Prostate gland (tissue), 2 donors: Measurements from ENCODE around the gene KLF6. TPM values are rescaled to one million over a fixed set of nuclear protein-coding genes. Genes with fewer than 3 reads are reported as not detected.

ENCODE experiments used
- DNase-seq: peaks from one replicate; pipeline ENCODE4 v3.0.0-alpha.2; 2019; ENCODE audit warnings: low spot score
- H3K27ac ChIP-seq, 2 donors: fragments of 200-600 bp; sonication (generic); 2 replicates each; pipeline ENCODE4 v1.5.1; 2017 to 2019
- H3K27me3 ChIP-seq: fragments of 200-600 bp; sonication (generic); replicated peaks from 2 replicates; pipeline ENCODE4 v1.5.1; 2019; ENCODE audit not compliant: insufficient read depth
- H3K36me3 ChIP-seq, 2 donors: fragments of 200-600 bp; sonication (generic); 1 replicate in 1 of 2; 2 replicates in 1 of 2; pipeline versions ENCODE4 v1.5.1 to v1.8.1; 2017 to 2019
- H3K4me1 ChIP-seq: fragments of 200-600 bp; sonication (generic); replicated peaks from 2 replicates; pipeline ENCODE4 v1.5.1; 2019
- H3K4me3 ChIP-seq, 2 donors: fragments of 200-600 bp; sonication (generic); 2 replicates each; pipeline ENCODE4 v1.5.1; 2017 to 2019
- H3K9me3 ChIP-seq: fragments of 200-600 bp; sonication (generic); 2 replicates; pipeline ENCODE4 v1.5.1; 2017
- CTCF ChIP-seq, 4 experiments: fragments of 200-600 bp in 2 of 4; fragments of 450-650 bp in 2 of 4; sonication (generic) in 2 of 4; IDR thresholded peaks; 1 replicate in 3 of 4; 2 replicates in 1 of 4; pipeline ENCODE4 v1.5.1; 2016 to 2019; ENCODE audit warnings: antibody characterized with exemption in 4 of 4, mild to moderate bottlenecking in 2 of 4, moderate library complexity in 2 of 4
- POLR2A ChIP-seq: fragments of 450-650 bp; IDR thresholded peaks from one replicate; pipeline ENCODE4 v1.6.1; 2016; ENCODE audit warnings: antibody characterized with exemption, mild to moderate bottlenecking
- POLR2AphosphoS5 ChIP-seq: sonication (generic); formaldehyde crosslinking; IDR thresholded peaks from one replicate; pipeline ENCODE4 v1.6.1; 2017; ENCODE audit warnings: antibody characterized with exemption
- WGBS: methylation state at CpG from one replicate; pipeline ENCODE4 v1.1.5; 2018; 5-methylcytosine and 5-hydroxymethylcytosine counted together
- intact Hi-C: fragments of 100-400 bp; cut with DNase I; formaldehyde crosslinking; loops from one replicate; pipeline ENCODE4 v1.14.2; 2022
- total RNA-seq, 2 donors: library from RNA; depleted of rRNA; stranded (reverse); fragments of >200 nt; gene quantifications; one replicate each; pipeline ENCODE4 v1.1.0, GENCODE V29; 2016

Gene KLF6
- total RNA-seq, 2 donors from 2014 or later: 17.5 to 42.3 TPM

GRCh38 chr10:3745521-3745920 lies 39.5 kb downstream of the KLF6 start:
- no peaks in the 10 kb centered on the region for H3K9me3 ChIP-seq
- H3K36me3 ChIP-seq: no peaks in the 10 kb centered on the region
- H3K27me3 ChIP-seq: no peaks in the 10 kb centered on the region
- intact Hi-C loops: loop anchor here (5.0 kb wide), 2 partner anchors 37 to 752 kb away; no protein-coding TSS in a partner anchor
- no peak for DNase-seq
- no peaks in the 10 kb centered on the region for H3K4me1 ChIP-seq
- TF ChIP-seq POLR2A (no peak), POLR2AphosphoS5 (no peak), CTCF (IDR thresholded peaks at IDR 0.05) (no peak)
- H3K4me3 ChIP-seq: no peak overlapping the region
- no peak overlapping the region for H3K27ac ChIP-seq
- WGBS: 72% methylated on average over 4 of the region's 4 CpGs

- Histone ChIP-seq H3K4me1 (no peaks in the 10 kb centered on the region), H3K36me3 (no peaks in the 10 kb centered on the region), H3K27me3 (no peaks in the 10 kb centered on the region), H3K4me3 (no peak overlapping the region), H3K9me3 (no peaks in the 10 kb centered on the region), H3K27ac (no peak overlapping the region)
- intact Hi-C loops: no loop called here
- TF ChIP-seq POLR2AphosphoS5: no peak
- no peak for TF ChIP-seq CTCF (IDR thresholded peaks at IDR 0.05)
- no peak for TF ChIP-seq POLR2A
- 67% methylated on average over 6 of the region's 6 CpGs for WGBS
- DNase-seq: no peak
Observed at GRCh38 chr10:3741688-3742461, 43.1 kb downstream of the KLF6 start.

GRCh38 chr10:3740157-3740871 lies 44.7 kb downstream of the KLF6 start:
- intact Hi-C loops: no loop called here
- Histone ChIP-seq H3K36me3 (no peaks in the 10 kb centered on the region), H3K4me1 (no peaks in the 10 kb centered on the region), H3K9me3 (no peaks in the 10 kb centered on the region), H3K27ac (no peak overlapping the region), H3K4me3 (no peak overlapping the region), H3K27me3 (no peaks in the 10 kb centered on the region)
- DNase-seq: no peak
- TF ChIP-seq POLR2A (no peak), POLR2AphosphoS5 (no peak), CTCF (IDR thresholded peaks at IDR 0.05) (no peak)
- WGBS: 66% methylated on average over 5 of the region's 5 CpGs

GRCh38 chr10:3738855-3739350 lies 46.1 kb downstream of the KLF6 start:
- WGBS: 94% methylated on average over 1 of the region's 1 CpG
- TF ChIP-seq CTCF (IDR thresholded peaks at IDR 0.05): no peak
- no peak for TF ChIP-seq POLR2A
- TF ChIP-seq POLR2AphosphoS5: no peak
- Histone ChIP-seq H3K4me3 (no peak overlapping the region), H3K27ac (no peak overlapping the region), H3K27me3 (no peaks in the 10 kb centered on the region), H3K9me3 (no peaks in the 10 kb centered on the region), H3K4me1 (no peaks in the 10 kb centered on the region), H3K36me3 (no peaks in the 10 kb centered on the region)
- DNase-seq: no peak
- intact Hi-C loops: no loop called here
